HG02885 (cell line): ENCODE results near the gene MYOM1.

Source experiments
- ATAC-seq: cut with Tn5 transposase; IDR thresholded peaks from one replicate; pipeline ENCODE4 v1.9.1; 2021; ENCODE audit warnings: mild to moderate bottlenecking; ENCODE audit not compliant: unreplicated experiment, poor library complexity

The MYOM1 gene

DNA sequence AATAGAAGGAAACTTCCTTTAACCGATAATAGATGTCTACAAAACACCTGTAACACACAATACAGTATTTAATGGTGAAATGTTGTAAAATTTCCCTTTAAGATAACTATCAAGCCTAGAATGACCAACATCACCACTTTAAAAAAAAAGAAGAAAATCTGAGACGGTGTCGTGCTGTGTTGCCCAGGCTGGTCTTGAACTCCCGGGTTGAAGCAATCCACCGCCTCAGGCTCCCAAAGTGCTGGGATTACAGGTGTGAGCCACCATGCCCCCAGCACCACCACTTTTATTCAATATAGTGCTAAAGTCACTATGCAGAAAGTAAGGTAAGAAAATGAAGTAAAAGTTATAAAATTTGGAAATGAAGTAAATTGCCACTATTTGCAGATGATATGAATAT, 96.9 kb downstream of the MYOM1 start:
- ATAC-seq: no peak

DNA sequence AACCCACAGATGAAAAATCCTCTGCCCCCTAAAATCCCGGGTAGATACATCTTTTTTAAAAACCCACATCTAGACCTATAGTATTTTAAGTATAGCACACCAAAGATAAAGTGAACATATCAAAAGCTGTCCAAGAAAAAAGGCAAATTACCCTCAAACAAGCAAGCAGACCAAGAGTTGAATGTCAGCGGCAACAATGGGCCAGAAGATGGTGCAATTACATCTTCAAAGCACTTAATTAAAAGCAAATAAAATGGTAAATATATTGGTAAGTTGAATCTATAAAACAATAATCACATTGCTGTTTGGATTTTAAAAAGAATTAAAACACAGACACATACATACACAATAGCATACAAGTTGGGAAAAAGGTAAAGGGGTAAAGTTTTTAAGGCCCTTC, 98.5 kb downstream of the MYOM1 start:
- no peak for ATAC-seq

DNA sequence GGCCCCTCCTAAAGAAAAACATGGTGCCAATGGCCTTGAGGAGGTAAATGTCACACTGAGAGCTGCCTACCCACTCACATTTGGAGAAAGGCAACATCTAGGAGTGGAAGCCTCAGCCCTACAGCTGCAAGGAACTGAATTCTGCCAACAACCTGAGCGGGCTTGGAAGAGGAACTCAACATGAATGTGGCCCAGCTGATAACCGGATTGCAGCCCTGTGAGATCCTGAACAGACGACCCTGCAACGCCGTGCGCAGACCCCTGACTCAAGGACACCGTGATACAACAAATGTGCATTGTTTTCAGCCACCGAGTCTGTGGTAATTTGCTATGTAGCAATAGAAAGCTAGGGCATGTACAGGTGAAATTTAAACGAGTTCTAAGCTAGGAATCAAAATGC, 99.4 kb downstream of the MYOM1 start:
- no peak for ATAC-seq

DNA sequence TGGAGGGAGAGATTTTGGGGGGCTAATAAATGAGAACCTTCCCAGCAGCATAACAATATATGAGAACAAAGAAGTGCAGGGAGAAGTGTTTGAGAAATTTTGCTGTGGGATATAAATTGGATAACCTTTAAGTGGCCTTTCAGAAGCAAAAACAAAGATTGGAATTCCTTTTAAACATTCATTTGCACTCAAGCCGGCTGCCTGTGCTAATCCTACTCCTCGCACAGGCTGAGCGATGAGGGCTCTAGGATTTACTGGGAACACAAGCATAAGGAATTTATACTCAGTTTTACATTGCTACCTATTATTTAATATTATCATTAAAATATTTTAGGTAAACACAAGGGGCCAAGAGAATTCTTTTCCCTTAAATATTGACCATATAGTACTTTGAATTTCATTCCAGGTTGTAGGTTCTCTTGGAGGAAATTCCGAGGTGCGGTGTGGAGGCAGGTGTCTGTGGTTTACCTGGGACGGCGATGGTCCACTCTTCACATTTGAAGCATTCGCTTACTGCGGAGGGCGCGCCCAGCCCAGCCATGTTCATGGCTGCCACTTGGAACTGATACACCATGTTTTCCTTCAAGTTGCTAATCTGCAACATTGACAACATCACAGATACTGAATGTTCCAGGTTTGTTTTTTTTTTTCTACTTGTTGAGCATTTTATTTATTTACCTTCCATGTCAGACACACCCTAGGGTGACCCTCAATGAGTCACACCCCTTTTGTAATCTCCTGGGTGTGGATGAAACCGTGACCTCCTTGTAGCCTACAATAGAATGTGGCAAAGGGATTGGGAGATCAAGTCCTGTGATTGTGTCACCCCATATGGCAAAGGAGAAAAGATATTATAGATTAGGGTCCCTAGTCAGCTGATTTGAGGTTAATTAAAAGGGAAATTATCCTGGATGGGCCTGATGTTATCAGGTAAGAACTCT, 100.1 kb downstream of the MYOM1 start:
- ATAC-seq: no peak

DNA sequence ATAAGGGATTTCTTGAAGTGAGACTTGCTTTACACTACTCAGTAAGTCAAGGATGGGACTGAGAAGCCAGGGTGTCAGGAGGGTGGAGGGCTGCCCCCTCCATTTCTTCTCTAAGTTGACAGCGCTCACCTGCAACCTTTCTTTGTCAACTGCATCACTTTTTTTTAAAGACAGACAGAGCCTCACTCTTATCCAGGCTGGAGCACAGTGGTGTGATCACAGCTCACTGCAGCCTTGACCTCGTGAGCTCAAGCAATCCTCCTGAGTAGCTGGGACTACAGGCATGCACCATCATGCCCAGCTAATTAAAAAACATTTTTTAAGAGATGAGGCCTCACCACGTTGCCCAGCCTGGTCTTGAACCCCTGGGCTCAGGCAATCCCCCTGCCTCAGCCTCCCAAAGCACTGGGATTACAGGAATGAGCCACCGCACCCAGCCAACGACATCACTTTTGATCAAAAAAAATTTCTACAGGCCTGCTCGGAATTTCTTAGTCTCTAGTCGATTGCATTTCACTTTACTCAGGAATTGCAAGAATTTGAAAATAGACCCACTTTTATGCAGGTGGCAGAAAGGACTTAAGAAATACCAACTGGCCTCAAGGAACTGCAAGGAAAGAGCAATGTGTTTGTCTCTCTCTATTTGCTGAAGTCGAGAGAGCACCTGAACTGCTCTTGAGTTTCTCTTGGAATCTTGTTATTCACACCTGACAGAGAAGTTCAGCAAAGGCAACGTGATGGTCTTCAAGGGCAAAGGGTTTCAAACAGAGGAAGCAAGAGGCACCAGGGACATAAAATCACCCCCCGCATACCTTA, 101.4 kb downstream of the MYOM1 start:
- ATAC-seq: no peak

DNA sequence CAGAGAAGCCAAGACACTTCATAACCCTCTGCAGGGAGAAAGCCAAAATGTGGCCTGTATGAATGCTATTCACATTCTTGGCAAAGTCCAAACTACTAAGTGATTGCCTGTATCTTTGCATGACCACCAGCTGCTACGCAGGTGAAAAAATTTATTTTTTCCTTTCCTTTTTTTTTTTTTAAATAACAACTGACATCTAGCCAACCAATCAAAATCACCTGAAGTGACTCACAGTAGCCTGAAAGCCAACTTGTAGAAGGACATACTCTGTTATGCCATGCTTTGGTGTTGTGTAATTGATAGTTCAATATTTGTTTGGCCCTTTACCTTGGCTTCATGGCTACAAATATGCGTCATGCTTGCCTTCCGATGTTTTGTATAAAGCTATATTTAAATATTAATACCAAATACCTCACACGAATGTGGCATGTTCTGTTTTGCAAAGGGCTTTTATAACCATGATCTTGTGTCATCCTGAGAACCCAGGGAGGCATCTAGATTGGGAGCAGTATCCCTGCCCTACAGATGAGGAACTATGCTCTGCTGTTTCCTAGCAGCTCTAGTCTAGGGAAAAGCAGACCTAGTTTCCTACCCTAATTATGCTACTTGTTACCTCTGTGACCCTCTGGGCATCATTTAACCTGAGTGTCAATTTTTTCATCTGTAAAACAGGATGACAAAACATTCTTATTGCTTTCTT, 102.1 kb downstream of the MYOM1 start:
- ATAC-seq: no peak

DNA sequence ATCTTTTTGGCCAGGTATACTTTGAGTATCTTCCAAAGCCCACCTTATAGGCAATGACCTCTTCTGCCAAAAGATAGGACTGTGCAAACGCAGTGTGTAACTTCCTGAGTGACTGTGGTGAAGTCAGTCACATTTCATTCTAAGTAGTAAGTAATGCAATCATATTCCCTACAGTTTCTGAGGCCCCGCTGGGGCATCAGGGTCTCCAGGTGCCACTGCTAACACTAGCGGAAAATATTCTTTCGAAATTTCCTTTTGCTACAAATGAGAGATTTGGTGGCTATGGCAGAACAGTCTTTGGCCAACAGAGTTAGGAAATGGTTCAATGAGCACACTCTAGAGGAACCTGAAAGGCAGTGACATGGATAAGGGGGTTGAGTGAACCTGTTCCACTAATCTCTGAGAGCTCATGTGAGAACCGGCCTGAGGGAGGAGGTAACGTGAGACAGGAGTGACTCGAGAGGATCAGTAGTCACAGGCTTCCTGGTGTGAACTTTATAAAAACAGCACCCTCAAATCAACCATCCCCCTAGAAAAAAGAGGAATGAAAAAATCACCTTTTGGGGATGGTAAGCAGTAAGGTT, 104.2 kb downstream of the MYOM1 start:
- no peak for ATAC-seq

DNA sequence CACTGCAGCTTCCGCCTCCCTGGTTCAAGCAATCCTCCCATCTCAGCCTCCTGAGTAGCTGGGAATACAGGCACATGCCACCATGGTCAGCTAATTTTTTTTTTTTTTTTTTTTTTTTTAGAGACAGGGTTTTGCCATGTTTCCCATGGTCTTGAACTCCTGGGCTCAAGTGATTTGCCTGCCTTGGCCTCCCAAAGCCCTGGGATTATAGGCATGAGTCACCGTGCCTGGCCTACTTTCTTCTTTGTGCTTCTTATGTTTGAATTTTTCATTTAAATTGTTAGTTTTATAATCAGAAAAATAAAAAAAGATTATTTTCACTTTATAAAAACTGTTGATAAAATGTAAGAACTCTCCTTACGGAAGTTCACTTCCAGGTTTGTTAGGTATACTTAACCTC, 105.3 kb downstream of the MYOM1 start:
- ATAC-seq: no peak

DNA sequence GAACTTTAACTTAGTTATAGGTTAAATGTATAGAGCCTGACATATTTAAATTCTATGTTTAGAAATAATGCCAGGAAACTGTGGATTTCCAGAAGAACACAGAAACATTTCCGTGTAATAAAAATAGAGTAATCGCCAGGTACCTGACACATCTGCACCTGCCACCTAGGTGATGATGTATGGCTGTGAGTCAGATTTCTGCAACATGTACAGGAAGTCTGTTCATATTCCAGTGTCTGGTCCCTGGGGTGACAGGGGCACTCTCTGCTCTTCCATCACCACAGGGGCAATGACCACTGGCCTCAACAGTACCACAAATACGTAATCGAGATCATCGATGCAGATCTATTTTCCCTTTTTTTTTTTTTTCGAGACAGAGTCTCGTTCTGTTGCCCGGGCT, 105.7 kb downstream of the MYOM1 start:
- no peak for ATAC-seq

DNA sequence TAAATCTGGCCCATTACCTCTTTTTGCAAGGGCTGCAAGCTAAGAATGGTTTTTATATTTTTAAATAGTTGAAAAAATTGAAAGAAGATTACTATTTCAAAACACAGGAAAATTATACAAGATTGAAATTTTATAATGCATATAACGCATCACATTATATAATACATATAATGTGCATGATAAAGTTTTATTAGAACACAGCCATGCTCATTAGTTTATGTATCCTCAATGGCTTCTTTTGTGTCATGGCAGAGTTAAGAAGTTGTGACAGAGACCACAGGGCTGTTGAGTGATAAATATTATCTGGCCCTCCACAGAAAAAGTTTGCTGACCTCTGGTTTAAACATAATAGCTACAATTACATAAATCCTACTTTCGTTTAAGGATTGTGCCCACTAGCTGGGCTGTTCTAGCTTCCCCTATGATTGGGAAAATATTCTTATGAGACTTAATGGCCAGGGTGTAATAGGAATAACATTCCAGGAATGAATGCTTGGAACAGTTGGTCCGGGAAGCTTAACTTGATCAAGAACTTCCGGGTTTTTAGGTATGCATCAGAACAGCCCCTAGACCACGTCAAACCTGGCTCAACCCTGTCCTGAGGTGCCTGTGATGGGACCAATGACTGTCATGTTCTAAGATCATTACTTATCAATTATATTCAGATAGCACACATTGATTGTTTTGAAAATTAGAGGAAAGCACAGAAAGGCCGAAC, 108.1 kb downstream of the MYOM1 start:
- no peak for ATAC-seq

DNA sequence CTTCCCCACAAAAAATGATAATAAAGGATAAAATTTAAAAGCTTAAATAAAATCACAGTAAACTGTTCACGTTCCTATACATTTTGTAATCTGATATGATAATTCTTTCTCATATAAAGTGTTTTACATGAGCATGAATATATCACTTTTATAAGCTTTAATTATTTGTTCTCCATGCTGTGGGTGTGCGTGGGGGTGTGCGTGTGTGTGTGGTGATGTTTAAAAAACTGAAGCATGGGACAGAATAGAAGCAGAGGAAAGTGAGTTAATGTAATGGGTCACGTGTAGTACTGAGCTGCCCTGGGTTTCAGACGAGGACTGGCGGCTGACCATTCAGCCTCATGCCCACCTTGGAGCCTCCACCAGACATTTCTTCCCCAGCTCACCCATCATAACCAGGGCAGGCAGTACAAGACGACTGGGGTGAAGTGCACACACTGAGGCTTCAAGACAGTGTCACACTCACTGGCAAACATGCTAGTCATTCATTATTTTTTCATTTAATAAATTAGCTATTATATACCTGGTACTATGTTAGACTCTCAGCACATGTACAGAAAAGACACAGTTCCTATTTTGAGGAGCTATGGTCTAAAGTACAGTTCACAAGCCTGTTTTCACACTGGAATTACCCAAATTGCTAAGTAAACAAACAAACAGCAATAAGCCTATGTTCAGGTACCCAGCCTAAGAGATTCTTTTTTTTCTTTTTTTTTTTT, 109.6 kb downstream of the MYOM1 start:
- no peak for ATAC-seq

DNA sequence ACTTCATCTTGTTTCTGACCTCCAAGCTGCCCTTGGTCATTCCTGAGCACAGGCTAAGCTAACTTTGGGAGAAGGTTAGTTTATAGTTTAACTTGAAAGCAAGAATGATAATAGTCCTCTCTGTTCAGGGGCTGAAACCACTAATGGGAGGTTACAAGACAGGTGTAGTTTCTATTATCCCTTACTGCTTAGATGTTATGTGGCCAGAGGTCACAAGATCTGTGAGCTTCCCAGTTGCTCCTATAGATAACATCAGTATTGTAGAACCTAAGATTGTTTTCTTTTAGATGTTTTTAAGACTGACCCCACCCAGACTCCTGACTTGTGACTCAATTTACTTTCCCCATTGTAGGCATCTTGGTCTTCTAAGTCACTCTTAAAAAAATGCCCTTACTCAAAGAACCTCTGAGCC, 112.0 kb downstream of the MYOM1 start:
- ATAC-seq: no peak

DNA sequence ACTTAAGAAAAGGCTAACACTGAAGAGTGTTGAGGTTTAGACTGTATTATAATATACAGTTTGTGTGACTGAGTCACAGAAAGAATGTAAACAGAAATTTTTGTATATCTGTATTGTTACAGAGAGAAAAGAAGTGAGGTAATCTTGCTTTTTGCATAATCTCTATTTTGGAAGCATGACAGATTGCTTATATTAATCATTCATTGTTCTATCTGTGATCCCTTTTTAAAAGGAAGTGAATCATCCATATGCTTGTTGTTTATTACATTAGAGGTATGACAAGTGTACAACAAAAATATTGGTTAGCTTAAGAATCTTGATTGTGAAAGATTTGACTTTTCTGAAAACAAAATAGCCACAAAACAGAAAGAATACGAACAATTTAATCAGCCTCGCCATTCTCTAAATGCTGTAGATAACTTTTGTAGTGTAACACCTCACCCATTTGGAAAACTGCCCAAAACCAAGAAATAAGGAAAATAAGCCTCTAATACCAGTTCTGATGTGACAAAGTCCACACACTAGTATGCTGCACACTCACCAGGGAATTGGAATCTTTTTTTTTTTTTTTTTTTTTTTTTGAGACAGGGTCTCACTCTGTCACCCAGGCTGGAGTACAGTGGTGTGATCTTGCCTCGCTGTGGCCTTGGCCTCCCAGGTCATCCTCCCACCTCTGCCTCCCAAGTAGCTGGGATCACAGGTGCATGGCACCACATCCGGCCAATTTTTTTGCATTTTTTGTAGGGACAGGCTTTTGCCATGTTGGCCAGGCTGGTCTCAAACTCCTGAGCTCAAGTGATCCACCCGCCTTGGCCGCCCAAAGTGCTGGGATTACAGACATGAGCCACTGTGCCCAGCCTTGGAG, 115.3 kb downstream of the MYOM1 start:
- no peak for ATAC-seq

DNA sequence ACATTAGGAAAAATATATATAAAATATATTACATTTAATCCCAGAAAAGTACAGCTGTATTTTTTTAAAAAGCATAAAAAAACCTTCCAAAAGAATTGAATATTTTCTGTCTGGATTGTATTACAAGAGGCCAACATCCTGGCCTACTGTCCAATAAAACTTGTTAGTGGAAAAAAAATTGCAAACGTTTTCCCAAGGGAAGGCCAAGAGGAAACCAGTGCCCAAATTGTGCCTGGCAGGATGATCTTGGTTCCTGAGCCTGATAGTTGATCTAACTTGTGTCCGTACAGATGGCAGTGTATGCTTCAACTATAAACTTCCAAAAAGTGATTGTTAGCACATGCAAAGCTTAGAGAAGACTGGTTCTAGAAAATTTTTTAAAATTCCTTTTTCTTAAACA, 116.2 kb downstream of the MYOM1 start:
- no peak for ATAC-seq

DNA sequence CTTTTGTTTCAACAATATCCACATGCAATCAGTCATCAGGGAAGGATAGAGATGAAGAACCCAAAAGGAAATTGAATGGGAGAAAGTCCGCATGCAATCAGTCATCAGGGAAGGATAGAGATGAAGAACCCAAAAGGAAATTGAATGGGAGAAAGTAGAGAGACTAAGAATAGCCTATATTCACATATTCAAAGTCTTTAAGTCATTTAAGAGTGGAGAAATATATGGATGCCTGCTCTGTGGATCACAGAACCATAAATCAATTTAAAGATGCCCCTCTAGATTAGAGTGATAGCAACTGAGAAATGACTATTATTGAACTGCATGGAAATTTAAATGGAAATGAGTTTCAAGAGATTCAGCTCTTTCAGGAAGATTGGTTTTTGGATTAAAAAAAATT, 116.8 kb downstream of the MYOM1 start:
- ATAC-seq: no peak

DNA sequence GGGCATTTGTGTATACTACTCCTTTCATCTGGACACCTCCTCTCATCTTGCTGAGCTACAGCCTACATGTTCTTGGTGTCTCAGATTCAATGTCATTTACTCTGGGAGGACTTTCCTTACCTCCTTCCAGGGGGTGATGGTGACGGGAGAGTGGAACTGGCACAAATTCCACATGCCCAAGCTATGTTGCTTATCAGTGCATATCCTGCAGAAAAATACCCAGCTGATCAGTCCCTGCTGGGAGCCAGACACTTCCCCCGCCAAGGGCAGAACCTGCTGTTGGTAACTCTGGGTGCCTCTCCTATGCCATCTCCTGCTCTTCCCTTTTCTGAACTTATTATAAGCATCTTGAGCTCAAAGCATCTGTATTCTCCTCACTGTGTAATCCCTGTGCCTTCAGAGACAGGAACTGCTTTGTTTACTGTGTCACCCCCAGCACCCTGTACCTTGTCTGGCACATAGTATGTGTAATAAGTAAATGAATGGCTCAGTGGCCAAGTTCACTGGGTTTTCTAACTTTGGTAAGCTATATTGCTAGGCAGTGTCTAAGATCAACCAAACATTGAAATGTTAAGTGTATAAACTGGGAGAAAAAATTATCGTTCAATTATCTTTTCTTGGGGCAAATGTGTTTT, 119.2 kb downstream of the MYOM1 start:
- ATAC-seq: no peak

DNA sequence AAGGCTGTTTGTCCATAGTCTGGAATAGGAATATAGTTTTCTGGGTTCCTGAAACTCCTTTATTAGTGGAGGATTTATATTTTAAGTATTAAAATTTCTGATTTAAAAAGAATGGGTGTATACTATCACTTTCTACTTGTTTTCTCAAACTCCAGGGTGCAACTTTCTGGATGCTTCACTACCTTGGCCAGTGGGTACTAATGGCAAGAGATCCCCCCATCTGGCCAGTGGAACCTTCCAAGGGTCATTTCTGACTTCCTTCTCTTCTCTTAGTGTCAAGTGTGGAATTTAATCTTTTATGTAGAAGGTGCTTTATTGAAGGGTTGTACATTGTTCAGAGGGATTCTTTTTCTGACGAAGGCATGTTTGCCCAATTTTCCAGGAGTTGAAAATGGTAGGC, 120.4 kb downstream of the MYOM1 start:
- ATAC-seq: no peak

DNA sequence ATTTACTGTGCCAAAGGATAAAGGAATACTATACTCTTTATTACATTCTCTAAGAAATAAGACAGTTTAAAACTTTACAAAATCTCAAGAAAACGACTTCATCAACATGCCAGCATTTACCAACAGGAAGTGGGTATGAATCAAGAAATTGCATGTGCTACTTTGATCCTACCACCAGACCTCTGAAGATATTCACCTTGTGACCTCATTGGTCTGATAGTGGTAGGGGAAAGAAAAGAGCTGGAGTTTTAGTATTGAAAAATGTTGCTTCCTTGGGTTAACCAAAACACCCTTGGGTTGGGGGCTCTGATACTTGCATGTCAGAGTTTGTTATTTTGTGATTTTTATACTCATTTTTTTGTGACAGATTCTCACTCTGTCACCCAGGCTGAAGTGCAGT, 122.7 kb downstream of the MYOM1 start:
- no peak for ATAC-seq
